ENCODE measurements around the gene CST9L.

Gene CST9L

GRCh38 chr20:23602241-23602640 lies 34.0 kb upstream of the CST9L start:
- no peak for DNase-seq (ENCODE audit: low read depth)
- TF ChIP-seq, protein P1, sequence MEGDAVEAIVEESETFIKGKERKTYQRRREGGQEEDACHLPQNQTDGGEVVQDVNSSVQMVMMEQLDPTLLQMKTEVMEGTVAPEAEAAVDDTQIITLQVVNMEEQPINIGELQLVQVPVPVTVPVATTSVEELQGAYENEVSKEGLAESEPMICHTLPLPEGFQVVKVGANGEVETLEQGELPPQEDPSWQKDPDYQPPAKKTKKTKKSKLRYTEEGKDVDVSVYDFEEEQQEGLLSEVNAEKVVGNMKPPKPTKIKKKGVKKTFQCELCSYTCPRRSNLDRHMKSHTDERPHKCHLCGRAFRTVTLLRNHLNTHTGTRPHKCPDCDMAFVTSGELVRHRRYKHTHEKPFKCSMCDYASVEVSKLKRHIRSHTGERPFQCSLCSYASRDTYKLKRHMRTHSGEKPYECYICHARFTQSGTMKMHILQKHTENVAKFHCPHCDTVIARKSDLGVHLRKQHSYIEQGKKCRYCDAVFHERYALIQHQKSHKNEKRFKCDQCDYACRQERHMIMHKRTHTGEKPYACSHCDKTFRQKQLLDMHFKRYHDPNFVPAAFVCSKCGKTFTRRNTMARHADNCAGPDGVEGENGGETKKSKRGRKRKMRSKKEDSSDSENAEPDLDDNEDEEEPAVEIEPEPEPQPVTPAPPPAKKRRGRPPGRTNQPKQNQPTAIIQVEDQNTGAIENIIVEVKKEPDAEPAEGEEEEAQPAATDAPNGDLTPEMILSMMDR (conservative IDR thresholded peaks at IDR 0.05; ENCODE audit: low read depth, low read length): no peak
- H3K4me3 ChIP-seq (ENCODE audit: low read length): no peak overlapping the region

DNA sequence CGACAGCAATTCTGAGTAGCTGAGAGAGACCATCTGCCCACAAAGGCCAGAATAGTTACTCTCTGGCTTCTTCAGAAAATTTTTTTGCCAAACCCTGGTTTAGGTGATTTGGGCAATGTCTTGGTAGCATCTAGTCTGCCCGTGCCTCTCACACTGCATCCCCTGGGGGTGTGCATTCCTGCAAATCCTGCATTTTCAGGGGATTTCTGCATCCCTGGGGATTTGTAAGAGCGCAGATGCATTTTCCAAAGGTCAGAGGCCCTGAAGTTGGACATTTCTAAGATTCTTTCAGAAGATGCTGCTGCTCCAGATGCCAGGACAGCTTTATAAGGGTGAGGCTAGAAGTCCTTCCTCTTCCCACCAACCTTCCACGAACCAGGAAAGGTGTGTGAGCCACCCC lies 33.4 kb upstream of the CST9L start:
- TF ChIP-seq, protein P1 (conservative IDR thresholded peaks at IDR 0.05; ENCODE audit: low read depth, low read length): no peak
- DNase-seq (ENCODE audit: low read depth): no peak
- no peak overlapping the region for H3K4me3 ChIP-seq (ENCODE audit: low read length)

DNA sequence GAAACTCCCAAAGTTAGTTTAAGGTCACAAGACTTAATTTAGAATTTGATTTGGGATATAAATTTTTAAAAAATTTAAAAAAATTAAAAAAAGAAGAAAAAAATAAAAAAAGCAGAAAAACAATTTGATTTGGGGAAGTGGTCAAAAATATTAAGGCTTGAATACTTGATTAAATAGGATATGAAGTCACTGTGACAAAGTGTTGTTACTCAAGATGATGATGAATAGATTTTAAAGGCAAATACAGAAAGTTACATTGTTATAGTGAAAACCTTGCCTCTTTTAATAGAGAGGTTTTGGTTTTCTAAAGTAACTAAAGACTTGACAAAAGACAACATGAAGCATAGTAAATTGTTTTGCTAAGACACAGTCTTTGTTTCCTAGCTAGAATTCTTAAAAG lies 30.2 kb upstream of the CST9L start:
- TF ChIP-seq, protein P1 (conservative IDR thresholded peaks at IDR 0.05; ENCODE audit: low read depth, low read length): no peak
- no peak for DNase-seq (ENCODE audit: low read depth)
- H3K4me3 ChIP-seq (ENCODE audit: low read length): no peak overlapping the region

DNA sequence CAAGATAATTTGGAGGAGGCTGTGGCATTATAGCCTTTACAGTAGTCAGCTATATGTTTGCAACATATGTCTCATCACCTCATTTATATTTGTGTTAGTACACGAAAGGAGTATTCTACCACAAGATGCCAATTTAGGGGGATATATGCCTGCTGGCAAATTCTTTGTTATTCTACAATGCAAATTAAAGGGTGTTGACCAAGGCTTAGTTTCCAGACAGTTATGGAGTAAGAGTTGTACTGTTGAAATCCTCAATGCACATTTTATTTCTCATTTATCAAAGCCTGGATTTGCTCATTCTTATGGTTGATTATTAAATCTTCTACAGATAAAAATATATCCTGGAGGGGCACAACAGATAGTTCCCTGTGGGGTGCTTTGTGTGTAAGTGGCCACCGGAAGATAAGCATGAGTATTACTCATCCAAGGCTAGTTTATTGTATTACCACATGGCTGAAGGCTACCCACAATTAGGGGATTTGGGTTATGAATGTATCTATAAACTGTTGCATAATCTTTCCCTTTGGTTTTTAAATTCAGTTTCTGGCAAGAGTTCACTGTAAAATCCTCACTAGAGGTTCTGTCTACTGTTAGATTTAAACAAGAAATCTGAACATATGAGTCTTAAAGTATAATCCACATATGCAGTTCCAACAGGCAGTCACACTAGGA lies 28.4 kb upstream of the CST9L start:
- DNase-seq (ENCODE audit: low read depth): no peak
- H3K4me3 ChIP-seq (ENCODE audit: low read length): no peak overlapping the region
- TF ChIP-seq, protein P1 (conservative IDR thresholded peaks at IDR 0.05; ENCODE audit: low read depth, low read length): no peak

DNA sequence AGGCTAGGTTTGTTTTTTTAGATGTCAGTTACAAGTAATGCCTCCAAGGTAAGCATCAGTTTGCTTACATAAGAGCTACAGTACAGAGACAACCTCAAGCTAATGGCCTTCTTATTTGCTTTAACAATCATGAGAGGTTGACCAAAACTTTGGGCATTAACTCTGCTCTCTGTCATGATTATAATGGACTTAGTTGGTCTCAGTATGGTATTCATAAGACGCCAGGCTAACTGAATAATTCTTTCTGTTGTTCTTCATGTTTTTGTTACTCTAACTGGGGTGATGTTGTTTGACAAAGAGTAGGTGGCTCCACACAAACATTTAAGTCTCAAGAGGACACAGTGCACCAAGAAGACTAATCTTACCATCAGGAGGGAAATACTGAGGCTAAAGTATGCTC lies 27.7 kb upstream of the CST9L start:
- DNase-seq (ENCODE audit: low read depth): no peak
- TF ChIP-seq, protein P1 (conservative IDR thresholded peaks at IDR 0.05; ENCODE audit: low read depth, low read length): no peak
- no peak overlapping the region for H3K4me3 ChIP-seq (ENCODE audit: low read length)

GRCh38 chr20:23588434-23589403 lies 20.4 kb upstream of the CST9L start:
- TF ChIP-seq, protein P1 (conservative IDR thresholded peaks at IDR 0.05; ENCODE audit: low read depth, low read length): no peak
- DNase-seq (ENCODE audit: low read depth): no peak
- no peak overlapping the region for H3K4me3 ChIP-seq (ENCODE audit: low read length)
